Choroid plexus epithelial cell (primary cell): ENCODE measurements around the gene GPC1.

ENCODE experiments used
- DNase-seq: peaks from one replicate; pipeline ENCODE4 v3.0.0-alpha.2; 2010; ENCODE audit warnings: low read depth
- H3K4me3 ChIP-seq: 2 replicates; pipeline ENCODE4 v1.5.1; 2011; ENCODE audit warnings: low read depth, mild to moderate bottlenecking, control low read depth, low read length, moderate library complexity
- TF ChIP-seq, protein P1 (sequence below): conservative IDR thresholded peaks from 2 replicates; pipeline ENCODE4 v1.5.1; 2011; ENCODE audit warnings: low read depth, mild to moderate bottlenecking, control low read depth, inconsistent platforms, low read length, moderate library complexity

GPC1 gene

DNA sequence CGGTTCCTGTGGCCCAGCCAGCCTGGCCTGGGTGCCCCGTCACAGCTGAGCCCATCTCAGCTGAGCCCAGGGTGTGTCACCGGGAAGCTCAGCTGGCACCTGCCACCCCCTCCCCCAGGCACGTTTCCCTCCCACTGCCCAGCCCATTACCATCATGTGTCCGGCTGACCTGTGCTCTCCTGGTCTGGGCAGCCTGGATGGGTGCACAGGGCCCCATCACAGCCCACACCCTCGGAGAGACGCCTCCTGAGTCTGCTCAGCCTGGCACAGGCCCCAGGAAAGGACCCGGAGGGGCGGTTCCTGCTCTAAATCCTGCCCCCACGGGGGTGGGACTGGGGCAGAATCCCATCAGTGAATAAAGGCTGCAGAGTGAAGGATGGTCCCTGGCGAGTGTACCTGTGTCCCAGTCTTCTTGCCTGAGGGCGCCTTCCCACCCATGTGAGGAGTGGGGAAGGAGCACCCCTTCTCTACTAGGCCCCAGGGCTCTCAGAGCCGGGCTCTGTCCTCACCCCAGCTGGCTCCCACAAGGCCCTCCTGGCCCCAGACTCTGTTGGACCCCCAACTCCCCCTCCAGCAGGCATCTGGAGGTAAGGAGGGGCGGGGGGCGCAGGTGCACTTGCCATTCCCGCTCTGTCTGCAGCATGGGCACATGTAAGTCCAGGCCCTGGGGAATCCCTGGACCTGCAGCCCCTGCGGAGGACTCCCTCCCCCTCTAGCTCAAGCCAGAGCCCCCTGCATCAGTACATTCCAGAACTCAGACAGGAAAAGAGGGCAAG, 21.2 kb downstream of the GPC1 start:
- H3K4me3 ChIP-seq, result no peak overlapping the region
- TF ChIP-seq, protein P1, sequence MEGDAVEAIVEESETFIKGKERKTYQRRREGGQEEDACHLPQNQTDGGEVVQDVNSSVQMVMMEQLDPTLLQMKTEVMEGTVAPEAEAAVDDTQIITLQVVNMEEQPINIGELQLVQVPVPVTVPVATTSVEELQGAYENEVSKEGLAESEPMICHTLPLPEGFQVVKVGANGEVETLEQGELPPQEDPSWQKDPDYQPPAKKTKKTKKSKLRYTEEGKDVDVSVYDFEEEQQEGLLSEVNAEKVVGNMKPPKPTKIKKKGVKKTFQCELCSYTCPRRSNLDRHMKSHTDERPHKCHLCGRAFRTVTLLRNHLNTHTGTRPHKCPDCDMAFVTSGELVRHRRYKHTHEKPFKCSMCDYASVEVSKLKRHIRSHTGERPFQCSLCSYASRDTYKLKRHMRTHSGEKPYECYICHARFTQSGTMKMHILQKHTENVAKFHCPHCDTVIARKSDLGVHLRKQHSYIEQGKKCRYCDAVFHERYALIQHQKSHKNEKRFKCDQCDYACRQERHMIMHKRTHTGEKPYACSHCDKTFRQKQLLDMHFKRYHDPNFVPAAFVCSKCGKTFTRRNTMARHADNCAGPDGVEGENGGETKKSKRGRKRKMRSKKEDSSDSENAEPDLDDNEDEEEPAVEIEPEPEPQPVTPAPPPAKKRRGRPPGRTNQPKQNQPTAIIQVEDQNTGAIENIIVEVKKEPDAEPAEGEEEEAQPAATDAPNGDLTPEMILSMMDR, result no peak

DNA sequence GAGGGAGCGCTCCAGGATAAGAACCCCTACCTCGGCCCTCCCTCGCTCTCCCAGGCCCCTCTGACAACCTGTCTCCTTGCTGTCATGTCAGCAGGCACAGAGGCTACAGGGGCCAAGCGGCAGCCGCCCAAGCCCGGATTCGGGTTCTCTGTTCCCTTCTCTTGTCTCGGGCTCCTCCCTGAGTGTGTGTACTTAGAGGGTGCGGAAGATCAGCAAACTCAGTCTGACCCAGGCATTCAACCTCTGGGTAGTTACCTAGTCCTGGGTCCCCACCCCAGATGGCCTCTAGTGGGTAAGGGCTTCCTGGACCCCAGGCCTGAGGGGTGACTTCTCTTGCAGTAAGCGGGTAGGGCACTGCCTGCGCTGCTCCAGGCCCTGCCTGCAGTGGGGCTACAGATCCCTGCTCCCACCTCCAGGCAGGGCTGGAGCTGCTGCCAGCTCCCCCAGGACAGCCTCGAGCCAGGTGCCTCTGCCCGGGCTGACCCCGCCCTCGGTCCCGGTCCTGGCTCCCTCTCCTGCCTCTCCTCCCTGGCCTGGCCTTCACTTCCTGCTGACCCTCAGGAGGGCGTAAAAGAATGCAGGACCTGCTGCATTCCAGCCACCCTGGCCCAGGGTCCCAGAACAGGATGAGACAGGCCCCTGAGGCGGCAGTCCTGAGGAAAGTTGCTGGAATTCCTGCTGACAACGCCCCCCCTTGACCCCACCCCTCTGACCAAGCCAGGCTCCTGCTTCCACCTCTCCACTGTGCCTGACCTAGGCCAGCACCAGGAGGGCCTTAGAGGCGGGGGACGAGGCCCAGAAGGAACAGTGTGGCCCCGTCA, 22.0 kb downstream of the GPC1 start:
- no peak overlapping the region for H3K4me3 ChIP-seq
- DNase-seq, result no peak
- TF ChIP-seq, protein P1, result no peak

More for the DNA sequence above, 21.2 kb downstream of the GPC1 start:
- DNase-seq, result no peak

DNA sequence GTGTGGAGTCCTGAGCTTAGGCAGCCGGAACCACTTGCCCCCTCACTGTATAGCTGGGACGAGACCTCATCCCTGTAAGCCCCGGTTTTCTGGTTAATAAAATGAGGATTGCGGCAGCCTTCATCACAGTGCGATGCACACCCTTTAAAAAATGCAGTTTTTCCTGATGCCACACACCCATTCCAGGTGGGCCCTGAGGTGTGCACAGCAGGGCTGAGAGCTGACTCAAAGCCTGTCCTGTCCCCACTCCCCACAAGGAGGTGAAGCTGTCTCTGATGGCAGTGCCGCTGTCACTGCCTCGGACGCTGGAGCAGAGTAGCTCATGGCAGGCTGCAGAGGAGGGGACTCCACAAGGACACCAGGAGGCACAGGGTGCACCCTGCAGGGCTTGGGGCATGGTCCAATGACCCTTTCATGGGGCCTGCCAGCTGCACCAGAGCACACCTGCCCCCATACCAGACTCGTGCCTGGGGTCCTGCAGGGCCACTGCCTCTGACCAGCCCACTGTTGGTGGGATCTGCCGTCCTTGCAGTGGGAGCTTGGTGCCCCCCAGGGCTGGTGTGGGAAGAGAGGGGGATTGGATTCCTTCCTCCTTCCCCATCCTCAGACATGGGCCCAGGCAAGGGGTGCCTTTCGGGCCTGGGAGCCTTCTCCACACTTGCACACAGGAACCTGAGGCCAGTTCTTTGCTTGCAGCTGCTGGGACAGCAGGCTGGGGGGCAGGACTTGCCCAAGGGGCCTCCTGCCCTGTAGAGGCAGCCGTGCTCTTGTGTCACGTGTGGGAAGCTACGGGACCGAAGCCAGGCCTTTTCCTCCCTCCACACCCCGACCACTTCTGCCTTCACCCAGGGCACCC, 22.8 kb downstream of the GPC1 start:
- no peak overlapping the region for H3K4me3 ChIP-seq
- DNase-seq, result no peak
- TF ChIP-seq, protein P1, result no peak

DNA sequence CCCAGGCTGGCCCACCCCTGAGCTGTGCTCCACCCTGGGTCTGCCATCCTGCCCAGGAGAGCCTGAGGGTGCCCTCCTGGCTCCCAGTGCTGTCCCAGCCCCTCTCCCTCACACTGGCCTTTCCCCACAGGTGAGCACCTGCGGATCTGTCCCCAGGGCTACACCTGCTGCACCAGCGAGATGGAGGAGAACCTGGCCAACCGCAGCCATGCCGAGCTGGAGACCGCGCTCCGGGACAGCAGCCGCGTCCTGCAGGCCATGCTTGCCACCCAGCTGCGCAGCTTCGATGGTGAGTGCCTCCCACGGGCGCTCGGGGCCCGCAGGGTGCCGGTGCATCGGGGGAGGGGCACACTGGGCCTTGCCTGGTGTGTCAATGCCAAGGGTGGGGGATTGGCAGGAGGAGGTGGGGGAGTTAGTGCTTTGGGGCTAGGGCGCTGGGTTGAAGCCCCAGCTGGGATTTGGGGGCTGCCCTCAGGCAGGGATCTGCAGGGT, 23.5 kb downstream of the GPC1 start:
- TF ChIP-seq, protein P1, result no peak
- DNase-seq, result no peak
- H3K4me3 ChIP-seq, result no peak overlapping the region

DNA sequence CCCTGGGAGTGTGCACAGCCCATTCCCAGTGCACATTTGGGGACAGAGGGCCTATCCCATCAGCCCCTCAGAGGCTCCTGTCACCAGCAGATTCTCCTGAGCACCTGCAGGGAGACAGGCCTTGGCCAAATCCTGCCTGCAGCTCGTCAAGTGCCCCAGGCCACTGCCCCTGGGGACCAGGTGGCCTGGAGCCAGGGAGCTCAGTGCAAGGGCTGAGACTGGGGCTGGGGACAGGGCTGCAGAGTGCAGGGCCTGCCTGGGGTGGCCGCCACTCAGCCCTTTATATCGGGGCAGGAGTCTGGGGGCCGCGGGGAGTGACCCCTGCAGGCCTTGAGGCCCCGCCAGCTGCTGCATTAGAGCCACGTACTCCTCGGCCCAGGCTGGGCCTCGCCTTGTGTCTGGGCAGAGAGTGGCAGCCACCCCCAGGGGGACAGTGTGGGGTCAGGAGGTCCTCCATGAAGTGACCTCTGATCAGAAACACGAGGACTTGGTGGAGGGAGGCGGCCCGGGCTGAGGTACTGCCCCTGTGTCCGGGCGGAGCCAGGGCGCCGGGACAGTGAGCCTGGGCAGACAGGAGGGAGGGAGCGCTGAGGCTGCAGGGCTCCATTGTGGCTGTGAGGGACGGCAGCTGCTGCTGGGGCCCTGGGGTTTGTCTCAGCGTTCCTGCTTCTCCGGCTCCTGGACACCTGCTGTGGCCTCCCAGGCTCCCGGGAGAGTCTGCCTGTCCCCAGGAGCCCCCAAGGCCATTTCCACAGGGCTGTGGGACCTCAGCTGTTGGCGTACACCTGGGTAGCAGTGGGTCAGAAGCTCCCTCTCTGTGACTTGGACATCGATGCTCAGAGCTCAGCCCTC, 24.2 kb downstream of the GPC1 start:
- DNase-seq, result no peak
- H3K4me3 ChIP-seq, result no peak overlapping the region
- TF ChIP-seq, protein P1, result no peak

DNA sequence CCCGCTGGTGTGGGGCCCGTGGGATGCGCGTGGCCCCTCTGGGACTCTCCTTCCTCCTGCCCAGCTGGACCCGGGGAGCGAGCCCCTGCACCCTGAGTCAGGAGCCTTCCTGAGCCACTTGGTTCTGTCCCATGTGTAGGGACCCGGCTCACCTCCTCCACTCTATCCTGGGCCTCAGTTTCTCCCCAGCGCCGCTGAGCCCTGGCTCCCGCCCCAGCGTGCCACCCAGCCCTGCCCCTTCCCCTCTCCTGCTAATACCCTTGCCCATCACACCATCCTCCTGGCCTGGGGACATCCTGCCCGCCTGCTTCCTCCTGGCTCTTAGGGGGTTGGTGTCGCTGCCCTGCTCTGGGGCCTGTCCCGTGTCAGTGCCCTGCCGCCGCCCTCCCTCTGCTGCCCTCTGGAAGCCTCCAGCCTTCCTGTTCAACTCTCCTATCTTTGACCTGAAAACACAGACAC, 24.8 kb downstream of the GPC1 start:
- no peak overlapping the region for H3K4me3 ChIP-seq
- no peak for DNase-seq
- TF ChIP-seq, protein P1, result no peak
